ENCODE data around the gene SLC39A11.
A peak's percentile ranks its signal among the peaks of the same experiment; 100 is the strongest.

The SLC39A11 gene

DNA sequence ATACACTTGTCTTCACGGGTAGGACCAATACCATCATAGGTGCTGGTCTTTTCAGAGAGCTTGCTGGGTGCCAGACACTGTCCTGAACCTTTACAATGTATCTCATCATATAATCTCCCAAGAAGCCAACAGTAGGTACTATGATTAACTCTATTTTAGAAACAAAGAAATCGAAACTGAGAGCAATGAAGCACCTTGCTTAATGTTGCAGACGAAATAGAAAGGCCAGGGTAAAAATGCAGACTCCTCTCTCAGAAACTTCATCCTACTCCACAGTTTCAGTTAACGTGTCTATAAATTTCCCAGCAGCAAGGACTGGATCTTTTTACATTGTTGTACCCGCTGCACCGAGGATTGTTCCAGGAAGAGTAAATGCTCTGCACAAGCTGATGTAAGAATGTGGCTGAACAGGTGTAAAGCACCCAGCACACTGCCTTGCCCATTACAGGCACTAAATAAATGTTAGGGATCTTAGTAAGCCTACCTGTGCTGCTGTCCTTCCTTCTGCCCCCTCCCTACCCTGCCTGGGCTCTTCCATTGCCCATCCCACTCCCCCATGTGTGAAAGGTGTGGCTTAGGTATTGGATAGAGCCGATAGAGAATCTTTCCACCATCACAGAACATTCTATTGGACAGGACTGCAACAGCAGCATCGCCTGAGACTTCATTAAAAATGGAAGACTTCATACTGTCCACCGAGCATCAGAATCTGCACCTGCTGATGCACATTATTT lies 495.0 kb downstream of the SLC39A11 start:
- Histone ChIP-seq H3K36me3 (ENCODE audit: insufficient read depth) (no peaks in the 10 kb centered on the region), H4K20me1 (ENCODE audit: insufficient read depth) (no peaks in the 10 kb centered on the region), H3K4me3 (IDR thresholded peaks at IDR 0.05; ENCODE audit: insufficient read depth, low read depth, low read length) (no peak overlapping the region), H3K27me3 (ENCODE audit: insufficient read depth, low read depth) (no peaks in the 10 kb centered on the region), H3K4me1 (ENCODE audit: low read depth, poor library complexity, severe bottlenecking) (peaks cover 69% of the 10 kb centered on the region), H3K79me2 (ENCODE audit: insufficient read depth, low read depth) (peaks cover under 1% of the 10 kb centered on the region; the same call in 1 of the 2 replicates), H3K4me2 (peak overlapping the region; percentile 59), H3K9ac (peak overlapping the region; percentile 22; the same call in 1 of the 2 replicates), H2AFZ (ENCODE audit: low read depth) (peak overlapping the region; percentile 56), H3K27ac (peak overlapping the region; percentile 53)
- TF ChIP-seq, protein P1, sequence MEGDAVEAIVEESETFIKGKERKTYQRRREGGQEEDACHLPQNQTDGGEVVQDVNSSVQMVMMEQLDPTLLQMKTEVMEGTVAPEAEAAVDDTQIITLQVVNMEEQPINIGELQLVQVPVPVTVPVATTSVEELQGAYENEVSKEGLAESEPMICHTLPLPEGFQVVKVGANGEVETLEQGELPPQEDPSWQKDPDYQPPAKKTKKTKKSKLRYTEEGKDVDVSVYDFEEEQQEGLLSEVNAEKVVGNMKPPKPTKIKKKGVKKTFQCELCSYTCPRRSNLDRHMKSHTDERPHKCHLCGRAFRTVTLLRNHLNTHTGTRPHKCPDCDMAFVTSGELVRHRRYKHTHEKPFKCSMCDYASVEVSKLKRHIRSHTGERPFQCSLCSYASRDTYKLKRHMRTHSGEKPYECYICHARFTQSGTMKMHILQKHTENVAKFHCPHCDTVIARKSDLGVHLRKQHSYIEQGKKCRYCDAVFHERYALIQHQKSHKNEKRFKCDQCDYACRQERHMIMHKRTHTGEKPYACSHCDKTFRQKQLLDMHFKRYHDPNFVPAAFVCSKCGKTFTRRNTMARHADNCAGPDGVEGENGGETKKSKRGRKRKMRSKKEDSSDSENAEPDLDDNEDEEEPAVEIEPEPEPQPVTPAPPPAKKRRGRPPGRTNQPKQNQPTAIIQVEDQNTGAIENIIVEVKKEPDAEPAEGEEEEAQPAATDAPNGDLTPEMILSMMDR (conservative IDR thresholded peaks at IDR 0.05; ENCODE audit: low read depth, low read length): no peak
